ENCODE results near the gene VKORC1L1.
"Not testable (repeated sequence)": the region's sequence is repeated elsewhere in the genome, so short reads cannot be mapped to it uniquely, and the experiment has no call there.

VKORC1L1 gene

GRCh38 chr7:65925040-65925439, 52.2 kb downstream of the VKORC1L1 start:
- H3K4me3 ChIP-seq (ENCODE audit: low read length): no peak overlapping the region
- no peak for DNase-seq (ENCODE audit: low read depth, low spot score)

GRCh38 chr7:65926588-65926987, 53.7 kb downstream of the VKORC1L1 start:
- no peak for DNase-seq (ENCODE audit: low read depth, low spot score)
- no peak overlapping the region for H3K4me3 ChIP-seq (ENCODE audit: low read length)

GRCh38 chr7:65927489-65928448, 54.9 kb downstream of the VKORC1L1 start:
- no peak overlapping the region for H3K4me3 ChIP-seq (ENCODE audit: low read length)
- DNase-seq (ENCODE audit: low read depth, low spot score): no peak

DNA sequence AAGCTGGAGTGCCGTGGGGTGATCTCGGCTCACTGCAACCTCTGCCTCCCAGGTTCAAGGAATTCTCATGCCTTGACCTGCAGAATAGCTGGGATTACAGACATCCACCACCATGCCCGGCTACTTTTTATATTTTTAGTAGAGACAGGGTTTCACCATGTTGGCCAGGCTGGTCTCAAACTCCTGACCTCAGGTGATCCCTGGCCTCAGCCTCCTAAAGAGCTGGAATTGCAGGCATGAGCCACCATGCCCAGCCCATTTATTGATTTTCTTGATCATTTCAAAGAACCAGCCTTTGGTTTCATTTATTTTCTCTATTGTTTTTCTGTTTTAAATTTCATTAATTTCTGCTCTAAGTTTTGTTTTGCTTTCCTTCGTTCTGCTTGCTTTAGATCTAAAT, 58.8 kb downstream of the VKORC1L1 start:
- no peak overlapping the region for H3K4me3 ChIP-seq (ENCODE audit: low read length)
- DNase-seq (ENCODE audit: low read depth, low spot score): no peak

- no peak overlapping the region for H3K4me3 ChIP-seq (ENCODE audit: low read length)
- no peak for DNase-seq (ENCODE audit: low read depth, low spot score)
Measured at GRCh38 chr7:65937296-65937695, 64.4 kb downstream of the VKORC1L1 start.

- DNase-seq (ENCODE audit: low read depth, low spot score): no peak
- H3K4me3 ChIP-seq (ENCODE audit: low read length): no peak overlapping the region
Measured at GRCh38 chr7:65938336-65938895, 65.5 kb downstream of the VKORC1L1 start.

- not testable (repeated sequence) for DNase-seq (ENCODE audit: low read depth, low spot score)
Measured at GRCh38 chr7:65945787-65946186, 72.9 kb downstream of the VKORC1L1 start.

DNA sequence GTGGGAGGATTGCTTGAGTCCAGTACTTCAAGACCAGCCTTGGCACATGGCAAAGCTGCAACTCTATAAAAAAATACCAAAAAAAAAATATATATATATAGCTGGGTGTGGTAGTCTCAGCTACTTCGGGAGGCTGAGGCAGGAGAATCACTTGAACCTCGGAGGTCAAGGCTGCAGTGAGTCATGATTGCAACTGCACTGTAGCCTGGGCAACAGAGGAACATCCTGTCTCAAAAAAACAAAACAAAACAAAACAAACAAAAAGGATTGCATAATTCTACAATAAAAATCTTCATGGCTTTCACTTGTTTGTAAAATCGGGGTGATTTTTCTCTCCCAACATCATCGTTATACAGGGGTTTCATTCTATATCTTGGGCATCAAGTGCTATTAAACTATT, 74.0 kb downstream of the VKORC1L1 start:
- DNase-seq (ENCODE audit: low read depth, low spot score): no peak
- H3K4me3 ChIP-seq (ENCODE audit: low read length): no peak overlapping the region

More at GRCh38 chr7:65945787-65946186, 72.9 kb downstream of the VKORC1L1 start:
- H3K4me3 ChIP-seq (ENCODE audit: low read length): not testable (repeated sequence)

DNA sequence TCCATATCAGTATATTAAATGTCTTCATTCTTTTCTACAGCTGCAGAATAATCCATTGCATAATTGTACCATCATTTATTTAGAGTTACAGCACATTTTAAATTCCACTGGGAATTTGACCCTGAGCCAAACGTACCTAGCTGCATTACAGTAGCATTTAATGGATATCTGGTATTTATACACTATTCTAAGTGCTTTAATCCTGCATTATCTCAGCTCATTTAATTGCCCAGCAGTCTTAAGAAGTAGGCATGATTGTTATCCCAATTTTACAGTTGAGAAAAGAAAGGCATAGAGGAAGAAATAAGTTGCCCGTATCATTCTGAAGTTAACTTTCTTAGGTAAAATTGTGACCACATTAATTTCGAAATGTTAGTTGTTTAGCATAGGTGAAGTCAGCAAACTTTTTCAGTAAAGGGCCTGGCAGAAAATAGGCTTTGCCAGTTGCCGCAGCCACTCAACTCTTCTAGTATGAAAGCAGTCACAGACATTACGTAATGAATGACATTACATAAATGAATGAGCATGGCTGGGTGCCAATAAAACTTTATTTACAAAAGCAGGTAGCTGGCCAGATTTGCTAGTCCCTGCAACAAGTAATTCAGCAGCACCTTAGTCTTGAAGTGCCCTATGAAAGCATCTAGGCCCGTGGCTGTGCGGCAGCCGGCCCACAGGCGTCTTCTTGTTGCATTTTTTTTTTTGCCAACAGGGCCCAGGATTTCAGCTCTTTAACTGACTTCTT, 79.1 kb downstream of the VKORC1L1 start:
- H3K4me3 ChIP-seq (ENCODE audit: low read length): no peak overlapping the region
- DNase-seq (ENCODE audit: low read depth, low spot score): peak; percentile 7

DNA sequence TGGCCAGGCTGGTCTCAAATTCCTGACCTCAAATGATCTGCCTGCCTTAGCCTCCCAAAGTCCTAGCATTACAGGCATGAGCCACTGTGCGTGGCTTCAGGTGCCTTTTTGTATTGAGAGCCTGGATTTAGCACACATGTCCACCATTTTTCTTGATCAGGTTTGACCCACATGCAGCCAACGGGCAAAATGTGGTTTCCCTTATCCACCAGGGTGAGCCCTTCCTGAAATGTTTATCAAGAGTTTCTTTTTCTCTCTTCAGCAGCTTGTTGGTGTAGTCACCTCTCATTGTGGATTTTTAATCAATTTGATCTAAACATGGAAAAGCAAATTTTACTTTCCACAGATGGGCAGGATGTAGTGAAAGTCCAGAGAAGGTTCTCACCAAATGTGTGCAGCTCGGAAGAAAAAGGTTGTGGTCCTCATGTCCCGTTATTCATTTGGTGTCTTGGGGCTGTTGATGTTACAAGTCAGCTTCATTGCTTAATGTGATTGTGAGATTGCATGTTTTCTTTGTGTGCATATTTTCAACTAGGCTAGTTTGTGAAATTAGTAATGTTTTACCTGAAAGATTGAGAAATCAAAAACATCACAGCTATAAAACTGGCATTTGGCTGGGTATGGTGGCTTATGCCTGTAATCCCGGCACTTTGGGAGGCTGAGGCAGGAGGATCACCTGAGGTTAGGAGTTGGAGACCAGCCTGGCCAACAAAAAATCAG, 80.3 kb downstream of the VKORC1L1 start:
- no peak for DNase-seq (ENCODE audit: low read depth, low spot score)
- H3K4me3 ChIP-seq (ENCODE audit: low read length): no peak overlapping the region

- no peak for DNase-seq (ENCODE audit: low read depth, low spot score)
- H3K4me3 ChIP-seq (ENCODE audit: low read length): no peak overlapping the region
Measured at GRCh38 chr7:65953890-65954450, 81.1 kb downstream of the VKORC1L1 start.

- no peak for DNase-seq (ENCODE audit: low read depth, low spot score)
- no peak overlapping the region for H3K4me3 ChIP-seq (ENCODE audit: low read length)
Measured at GRCh38 chr7:65955718-65956117, 82.8 kb downstream of the VKORC1L1 start.

DNA sequence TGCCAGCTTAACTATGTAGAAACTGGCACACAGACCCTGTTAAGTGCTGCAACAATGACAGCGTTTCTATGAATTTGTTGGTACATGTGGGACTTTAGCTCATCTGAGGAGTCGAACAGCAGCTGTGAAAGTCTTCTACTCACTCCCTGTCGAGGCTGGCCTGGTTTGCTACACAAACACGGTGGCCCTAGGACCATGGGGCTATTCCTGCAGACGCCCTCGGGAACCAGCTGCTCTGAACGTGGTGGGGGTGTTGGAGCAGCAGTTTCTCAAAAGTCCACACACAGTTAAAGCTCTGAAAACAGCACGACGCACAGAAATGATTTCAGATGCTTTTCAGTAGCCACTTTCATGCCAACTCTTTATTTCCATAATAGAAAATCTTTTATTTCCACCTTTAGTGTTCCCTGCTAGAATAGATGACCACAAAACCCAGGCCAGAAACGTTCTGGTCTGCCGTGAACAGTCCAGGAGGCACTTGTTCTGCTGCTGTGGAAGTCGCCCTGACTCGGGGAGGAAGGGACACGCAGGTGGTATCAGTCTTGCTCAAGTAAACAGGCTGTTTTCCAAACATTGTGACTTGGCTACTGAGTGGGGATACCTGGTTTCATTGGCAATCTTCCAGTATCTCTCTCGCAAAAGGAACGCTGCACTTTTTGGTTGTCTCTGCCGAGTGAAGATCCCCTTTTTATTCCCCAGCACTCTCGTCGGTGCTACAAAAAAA, 87.6 kb downstream of the VKORC1L1 start:
- no peak for DNase-seq (ENCODE audit: low read depth, low spot score)

GRCh38 chr7:65962033-65962432, 89.2 kb downstream of the VKORC1L1 start:
- no peak overlapping the region for H3K4me3 ChIP-seq (ENCODE audit: low read length)
- DNase-seq (ENCODE audit: low read depth, low spot score): no peak

More for the DNA sequence above, 87.6 kb downstream of the VKORC1L1 start:
- no peak overlapping the region for H3K4me3 ChIP-seq (ENCODE audit: low read length)

GRCh38 chr7:65964671-65965070, 91.8 kb downstream of the VKORC1L1 start:
- DNase-seq (ENCODE audit: low read depth, low spot score); H3K4me3 ChIP-seq (ENCODE audit: low read length): not testable (repeated sequence)

GRCh38 chr7:65966146-65966545, 93.3 kb downstream of the VKORC1L1 start:
- H3K4me3 ChIP-seq (ENCODE audit: low read length): no peak overlapping the region
- DNase-seq (ENCODE audit: low read depth, low spot score): no peak

GRCh38 chr7:65967361-65968155, 94.7 kb downstream of the VKORC1L1 start:
- DNase-seq (ENCODE audit: low read depth, low spot score): no peak
- no peak overlapping the region for H3K4me3 ChIP-seq (ENCODE audit: low read length)

All from Jurkat, Clone E6-1 (cell line).